HepG2 (cell line): Measurements from ENCODE around the gene NFE2L2. TPM values are rescaled to one million over a fixed set of nuclear protein-coding genes. Genes with fewer than 3 reads are reported as not detected.

Experiments
- BCL3 ChIP-seq: sonication (generic); formaldehyde crosslinking; IDR thresholded peaks from 2 replicates; pipeline ENCODE4 v1.5.1; 2020; ENCODE audit warnings: mild to moderate bottlenecking, missing genetic modification reagents, moderate library complexity
- CBFB ChIP-seq: sonication (generic); formaldehyde crosslinking; IDR thresholded peaks from 2 replicates; pipeline ENCODE4 v1.4.0; 2020; ENCODE audit warnings: missing genetic modification reagents
- E2F2 ChIP-seq: sonication (generic); formaldehyde crosslinking; IDR thresholded peaks from 2 replicates; pipeline ENCODE4 v1.4.0; 2020; ENCODE audit warnings: missing genetic modification reagents, borderline replicate concordance
- HES4 ChIP-seq: sonication (generic); formaldehyde crosslinking; IDR thresholded peaks from 2 replicates; pipeline ENCODE4 v1.9.0; 2021; ENCODE audit warnings: mild to moderate bottlenecking, missing genetic modification reagents, borderline replicate concordance
- KAT2B ChIP-seq: fragments of 150-350 bp; IDR thresholded peaks from 2 replicates; pipeline ENCODE4 v1.6.1; 2014; ENCODE audit warnings: low read depth, low read length, borderline replicate concordance
- MLXIP ChIP-seq: sonication (generic); formaldehyde crosslinking; IDR thresholded peaks from 2 replicates; pipeline ENCODE4 v1.9.0; 2021; ENCODE audit warnings: missing genetic modification reagents, borderline replicate concordance
- NR2F1 ChIP-seq, 2 experiments: fragments of 450-650 bp in 1 of 2; formaldehyde crosslinking in 1 of 2; IDR thresholded peaks; 2 replicates each; pipeline versions ENCODE4 v1.5.0 to v1.6.1; 2016 to 2020; ENCODE audit warnings: mild to moderate bottlenecking in 1 of 2, missing compliant biosample characterization in 1 of 2, missing genetic modification reagents in 1 of 2, moderate library complexity in 1 of 2
- STAG1 ChIP-seq: sonication (generic); formaldehyde crosslinking; IDR thresholded peaks from 2 replicates; pipeline ENCODE4 v1.4.0; 2020; ENCODE audit warnings: missing genetic modification reagents
- TRIM22 ChIP-seq: fragments of 450-650 bp; IDR thresholded peaks from 2 replicates; pipeline ENCODE4 v1.6.1; 2017
- ZBTB2 ChIP-seq: sonication (generic); formaldehyde crosslinking; IDR thresholded peaks from 2 replicates; pipeline ENCODE4 v1.8.0; 2022; ENCODE audit warnings: low read depth, missing genetic modification reagents
- ZBTB39 ChIP-seq: sonication (generic); formaldehyde crosslinking; IDR thresholded peaks from 2 replicates; pipeline ENCODE4 v1.5.0; 2020; ENCODE audit warnings: missing genetic modification reagents
- ZFP37 ChIP-seq: sonication (generic); formaldehyde crosslinking; IDR thresholded peaks from 2 replicates; pipeline ENCODE4 v1.4.0; 2020; ENCODE audit warnings: missing genetic modification reagents, borderline replicate concordance
- ZNF160 ChIP-seq: sonication (generic); formaldehyde crosslinking; IDR thresholded peaks from 2 replicates; pipeline ENCODE4 v1.8.0; 2022; ENCODE audit warnings: mild to moderate bottlenecking, inconsistent platforms, missing genetic modification reagents
- ZNF260 ChIP-seq: sonication (generic); formaldehyde crosslinking; IDR thresholded peaks from 2 replicates; pipeline ENCODE4 v1.4.0; 2020; ENCODE audit warnings: missing genetic modification reagents, low read depth, mild to moderate bottlenecking, borderline replicate concordance
- ZNF674 ChIP-seq: sonication (generic); formaldehyde crosslinking; IDR thresholded peaks from 2 replicates; pipeline ENCODE4 v1.5.0; 2020; ENCODE audit warnings: low read depth, mild to moderate bottlenecking, missing genetic modification reagents
- ZNF7 ChIP-seq: IDR thresholded peaks from 2 replicates; pipeline ENCODE4 v1.6.1; 2016; ENCODE audit warnings: missing biosample characterization, missing genetic modification reagents
- polyA plus RNA-seq, 8 experiments: library from polyadenylated mRNA; depleted of rRNA in 3 of 8; stranded (reverse) in 7 of 8; unstranded in 1 of 8; fragments of >200 nt; fragmentation: Illumina TruSeq in 4 of 8; extraction: Trizol in 4 of 8; gene quantifications; 2 replicates each; pipeline versions ENCODE4 v1.2.1 to v1.2.3, GENCODE V29; 2011 to 2016; ENCODE audit warnings: low read depth in 4 of 8, missing spikeins in 1 of 8, mixed read lengths in 1 of 8; ENCODE audit not compliant: insufficient read depth in 1 of 8
- total RNA-seq, 5 experiments: library from RNA; depleted of rRNA; stranded (reverse); fragments of >200 nt; fragmentation: Illumina TruSeq; extraction: Trizol; gene quantifications; 2 replicates each; pipeline ENCODE4 v1.2.3, GENCODE V29; 2016; ENCODE audit warnings: low read depth in 1 of 5

The NFE2L2 gene
- total and polyA plus RNA-seq, 2 of the 13 experiments (the other 11 are each of a cell fraction or from before 2014, with no cell fraction given), result 84.6 to 215 TPM

- TF ChIP-seq NR2F1 (CRISPR knock-in tag; IDR thresholded peaks at IDR 0.05), result peak; percentile 69 to 81; a peak in 3 of 4 replicates
- TF ChIP-seq ZNF674, result no peak
- 0 out of 2 replicates have a peak, but pooled peaks have one; percentile 3 for TF ChIP-seq MLXIP (CRISPR knock-in tag)
- peak; percentile 85; the same call in 1 of the 2 replicates for TF ChIP-seq ZNF260 (CRISPR knock-in tag)
- peak; percentile 75; the same call in 1 of the 2 replicates for TF ChIP-seq E2F2
- no peak for TF ChIP-seq KAT2B
- peak; percentile 84 for TF ChIP-seq BCL3 (CRISPR knock-in tag)
- TF ChIP-seq ZNF7 (CRISPR knock-in tag), result 0 out of 2 replicates have a peak, but pooled peaks have one; percentile 64
- TF ChIP-seq ZBTB39 (CRISPR knock-in tag), result peak; percentile 94
- TF ChIP-seq HES4 (CRISPR knock-in tag), result peak; percentile 81
- peak; percentile 93 for TF ChIP-seq ZBTB2 (CRISPR knock-in tag)
- TF ChIP-seq ZNF160 (CRISPR knock-in tag), result peak; percentile 91
- peak; percentile 96 for TF ChIP-seq CBFB (CRISPR knock-in tag)
- no peak for TF ChIP-seq TRIM22
- TF ChIP-seq STAG1 (CRISPR knock-in tag), result peak; percentile 77
- peak; percentile 72; the same call in 1 of the 2 replicates for TF ChIP-seq ZFP37 (CRISPR knock-in tag)
Measured at GRCh38 chr2:177263451-177264208, 897 bp downstream of the NFE2L2 start (continued).
